Measurements from ENCODE around the gene XPO4. TPM values are rescaled to one million over a fixed set of nuclear protein-coding genes. Genes with fewer than 3 reads are reported as not detected.
"Not testable (repeated sequence)": the region's sequence is repeated elsewhere in the genome, so short reads cannot be mapped to it uniquely, and the experiment has no call there.

Gene XPO4
- total and polyA plus RNA-seq, 3 donors from 2014 or later: 13.0 to 31.4 (median 27.6) TPM

DNA sequence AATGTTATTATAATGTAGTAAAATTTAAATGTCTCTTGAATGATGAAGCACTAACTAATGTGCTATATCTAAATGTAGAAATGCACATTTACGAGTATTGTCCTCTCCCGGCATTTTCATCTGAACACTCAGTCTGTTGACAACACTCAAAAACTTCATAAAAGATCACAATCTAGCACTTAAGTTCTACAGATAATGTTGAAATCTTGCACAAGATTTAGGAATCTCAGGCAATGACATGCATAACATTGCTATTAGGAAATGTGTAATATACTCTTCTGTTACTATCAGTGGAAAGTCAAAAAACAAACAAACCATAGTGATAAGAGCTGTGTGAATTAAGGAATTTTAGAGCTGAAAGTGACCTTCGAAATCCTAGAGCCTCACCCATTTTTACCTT, 37.5 kb upstream of the XPO4 start:
- Histone ChIP-seq H3K27ac (no peak overlapping the region), H3K4me1 (no peaks in the 10 kb centered on the region), H3K27me3 (no peaks in the 10 kb centered on the region), H3K9me3 (no peaks in the 10 kb centered on the region), H3K4me3 (no peak overlapping the region), H3K36me3 (ENCODE audit: low read depth, missing control alignments) (no peaks in the 10 kb centered on the region)
- WGBS, 2 donors: 85% methylated on average over 3 of the region's 3 CpGs
- no peak for DNase-seq
- TF ChIP-seq CTCF (IDR thresholded peaks at IDR 0.05): no peak
- TF ChIP-seq POLR2A (IDR thresholded peaks at IDR 0.05): no peak
- intact Hi-C loops (cut with DNase I; ENCODE audit: low total_unique reads): loop anchor here (10.0 kb wide), 1 partner anchor 195 kb away; no protein-coding TSS in a partner anchor

DNA sequence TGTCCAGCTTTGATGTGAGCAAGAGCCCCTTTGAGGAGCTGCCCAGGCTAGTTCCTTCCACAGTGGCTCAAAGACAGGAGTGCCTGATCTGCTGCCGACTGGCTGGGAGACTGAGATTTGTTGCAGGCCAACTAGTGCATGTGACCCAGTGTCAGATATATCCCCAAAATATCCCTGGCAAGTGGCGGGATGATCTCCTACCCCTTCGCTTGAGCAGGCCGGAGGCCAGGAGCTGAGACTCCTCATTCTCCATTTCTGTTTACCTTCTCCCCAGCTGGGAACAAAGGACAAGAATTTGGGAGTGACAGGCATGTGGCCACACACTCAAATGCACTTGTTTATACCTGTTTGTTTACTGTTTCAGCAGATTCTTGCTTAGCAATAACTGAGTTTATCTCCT, 37.1 kb upstream of the XPO4 start:
- DNase-seq: no peak
- no peak overlapping the region for H3K27ac ChIP-seq
- no peaks in the 10 kb centered on the region for H3K4me1 ChIP-seq
- 76 to 85% methylated on average over 4 of the region's 4 CpGs for WGBS, 2 donors
- no peaks in the 10 kb centered on the region for H3K9me3 ChIP-seq
- no peak overlapping the region for H3K4me3 ChIP-seq
- H3K27me3 ChIP-seq: no peaks in the 10 kb centered on the region
- no peaks in the 10 kb centered on the region for H3K36me3 ChIP-seq (ENCODE audit: low read depth, missing control alignments)
- intact Hi-C loops (cut with DNase I; ENCODE audit: low total_unique reads): loop anchor here (10.0 kb wide), 1 partner anchor 195 kb away; no protein-coding TSS in a partner anchor
- TF ChIP-seq POLR2A (IDR thresholded peaks at IDR 0.05): no peak
- TF ChIP-seq CTCF (IDR thresholded peaks at IDR 0.05): no peak

GRCh38 chr13:20938302-20938701, 35.8 kb upstream of the XPO4 start:
- no peaks in the 10 kb centered on the region for H3K36me3 ChIP-seq (ENCODE audit: low read depth, missing control alignments)
- H3K4me3 ChIP-seq: no peak overlapping the region
- DNase-seq: no peak
- no peaks in the 10 kb centered on the region for H3K4me1 ChIP-seq
- H3K27ac ChIP-seq: no peak overlapping the region
- TF ChIP-seq CTCF (IDR thresholded peaks at IDR 0.05): no peak
- no peak for TF ChIP-seq POLR2A (IDR thresholded peaks at IDR 0.05)
- WGBS, 2 donors: 72 to 77% methylated on average over 6 of the region's 6 CpGs
- H3K27me3 ChIP-seq: no peaks in the 10 kb centered on the region
- intact Hi-C loops (cut with DNase I; ENCODE audit: low total_unique reads): no loop called here
- H3K9me3 ChIP-seq: no peaks in the 10 kb centered on the region

- DNase-seq: no peak
- H3K36me3 ChIP-seq (ENCODE audit: low read depth, missing control alignments): no peaks in the 10 kb centered on the region
- H3K27me3 ChIP-seq: no peaks in the 10 kb centered on the region
- 72 to 78% methylated on average over 4 of the region's 4 CpGs for WGBS, 2 donors
- H3K4me3 ChIP-seq: no peak overlapping the region
- H3K9me3 ChIP-seq: no peaks in the 10 kb centered on the region
- no peak for TF ChIP-seq POLR2A (IDR thresholded peaks at IDR 0.05)
- no peak for TF ChIP-seq CTCF (IDR thresholded peaks at IDR 0.05)
- no peak overlapping the region for H3K27ac ChIP-seq
- H3K4me1 ChIP-seq: no peaks in the 10 kb centered on the region
- intact Hi-C loops (cut with DNase I; ENCODE audit: low total_unique reads): loop anchor here (10.0 kb wide), 2 partner anchors 213 to 433 kb away; no protein-coding TSS in a partner anchor
These were observed 25.2 kb upstream of the XPO4 start for GRCh38 chr13:20927596-20928257.

GRCh38 chr13:20925395-20925790, 22.8 kb upstream of the XPO4 start:
- intact Hi-C loops (cut with DNase I; ENCODE audit: low total_unique reads): loop anchor here (10.0 kb wide), 2 partner anchors 211 to 431 kb away; no protein-coding TSS in a partner anchor
- H3K27me3 ChIP-seq; H3K36me3 ChIP-seq (ENCODE audit: low read depth, missing control alignments); H3K9me3 ChIP-seq; H3K27ac ChIP-seq; H3K4me3 ChIP-seq; H3K4me1 ChIP-seq; DNase-seq: not testable (repeated sequence)
- 62 to 65% methylated on average over 13 of the region's 13 CpGs for WGBS, 2 donors
